ENCODE data around the gene SNRNP200.

The SNRNP200 gene

GRCh38 chr2:96225016-96225533 is 80.3 kb downstream of the SNRNP200 start:
- ATAC-seq, result no peak
- TF ChIP-seq ZNF565 (CRISPR knock-in tag; conservative IDR thresholded peaks at IDR 0.05; ENCODE audit: low read depth), result no peak
- TF ChIP-seq ESRRG (CRISPR knock-in tag; IDR thresholded peaks at IDR 0.05), result no peak
- TF ChIP-seq SNAI2 (CRISPR knock-in tag; IDR thresholded peaks at IDR 0.05), result no peak
- no peak for TF ChIP-seq CREB5 (CRISPR knock-in tag; IDR thresholded peaks at IDR 0.05; ENCODE audit: low read depth)
- no peak for TF ChIP-seq POU6F1 (CRISPR knock-in tag; IDR thresholded peaks at IDR 0.05; ENCODE audit: borderline replicate concordance, low read depth)
- TF ChIP-seq ZC3H10 (CRISPR knock-in tag; IDR thresholded peaks at IDR 0.05), result no peak
- TF ChIP-seq PATZ1 (CRISPR knock-in tag; IDR thresholded peaks at IDR 0.05; ENCODE audit: borderline replicate concordance), result no peak
- no peak for TF ChIP-seq ZNF70 (CRISPR knock-in tag; IDR thresholded peaks at IDR 0.05)
- TF ChIP-seq TCF4 (CRISPR knock-in tag; IDR thresholded peaks at IDR 0.05; ENCODE audit: borderline replicate concordance), result no peak
- no peak for TF ChIP-seq CSDC2 (CRISPR knock-in tag; IDR thresholded peaks at IDR 0.05)
- TF ChIP-seq TOX (CRISPR knock-in tag; IDR thresholded peaks at IDR 0.05; ENCODE audit: borderline replicate concordance), result no peak
- no peak for TF ChIP-seq PPARA (CRISPR knock-in tag; IDR thresholded peaks at IDR 0.05; ENCODE audit: borderline replicate concordance)
- TF ChIP-seq CSRNP3 (CRISPR knock-in tag; IDR thresholded peaks at IDR 0.05), result no peak
- TF ChIP-seq ISL1 (CRISPR knock-in tag; IDR thresholded peaks at IDR 0.05), result no peak
- no peak for TF ChIP-seq RARB (CRISPR knock-in tag; IDR thresholded peaks at IDR 0.05)
- TF ChIP-seq ZNF8 (CRISPR knock-in tag; IDR thresholded peaks at IDR 0.05), result no peak
- TF ChIP-seq ZFP30 (CRISPR knock-in tag; IDR thresholded peaks at IDR 0.05), result no peak
- TF ChIP-seq BACH2 (CRISPR knock-in tag; IDR thresholded peaks at IDR 0.05; ENCODE audit: borderline replicate concordance), result no peak
- TF ChIP-seq OSR1 (CRISPR knock-in tag; IDR thresholded peaks at IDR 0.05), result no peak

Data from SK-N-SH treated with all-trans-retinoic acid at 6 μM for 48 hours (cell line).